Measurements from ENCODE around the gene DROSHA. TPM values are rescaled to one million over a fixed set of nuclear protein-coding genes. Genes with fewer than 3 reads are reported as not detected.

Gene DROSHA
- polyA plus RNA-seq, 1 experiment, result 27.6 TPM

GRCh38 chr5:31357038-31357437, 174.9 kb downstream of the DROSHA start:
- Histone ChIP-seq H3K27me3 (ENCODE audit: control insufficient read depth, insufficient read depth, low read length) (no peaks in the 10 kb centered on the region), H3K4me3 (ENCODE audit: low read depth, low read length) (no peak overlapping the region), H3K36me3 (ENCODE audit: control insufficient read depth, insufficient read depth, low read length) (no peaks in the 10 kb centered on the region)
- DNase-seq (ENCODE audit: low read depth), result no peak
- POLR2A ChIA-PET, result no interaction called here
- CTCF ChIA-PET, result interaction anchor here (0.7 kb wide), 1 partner anchor 9 kb away, joined by 3 read pairs; no protein-coding TSS in a partner anchor
- TF ChIP-seq CTCF (IDR thresholded peaks at IDR 0.05; ENCODE audit: insufficient read depth, low read depth, low read length), result no peak

GRCh38 chr5:31355337-31355736, 176.6 kb downstream of the DROSHA start:
- no peaks in the 10 kb centered on the region for H3K36me3 ChIP-seq (ENCODE audit: control insufficient read depth, insufficient read depth, low read length)
- CTCF ChIA-PET, result interaction anchor here (2.7 kb wide), 1 partner anchor 11 kb away, joined by 9 read pairs; no protein-coding TSS in a partner anchor
- H3K27me3 ChIP-seq (ENCODE audit: control insufficient read depth, insufficient read depth, low read length), result no peaks in the 10 kb centered on the region
- no peak overlapping the region for H3K4me3 ChIP-seq (ENCODE audit: low read depth, low read length)
- POLR2A ChIA-PET, result no interaction called here
- no peak for TF ChIP-seq CTCF (IDR thresholded peaks at IDR 0.05; ENCODE audit: insufficient read depth, low read depth, low read length)
- DNase-seq (ENCODE audit: low read depth), result no peak

Small RNAs within 50 kb of the gene (small RNA-seq; reads per million reads assigned to genes)
- not detected for gene RF00019 (ENCODE audit: insufficient read length, low read depth, low replicate concordance)

Other genes with a start within 250 kb of the DROSHA start
- 9.8 and 19.8 TPM in 2 replicates for gene C5orf22, start 208 bp upstream of the DROSHA start, polyA plus RNA-seq (2011; rRNA removed)
- 0.06 TPM in 1 of 2 replicates, not detected in the other for gene PDZD2, start 107.0 kb upstream of the DROSHA start, polyA plus RNA-seq (2011; rRNA removed)

Measured in BJ (cell line).